ENCODE data around the gene GPSM1.

Gene GPSM1

GRCh38 chr9:136363949-136364748 is 36.8 kb downstream of the GPSM1 start:
- DNase-seq, result no peak

- no peak for DNase-seq
Measured at GRCh38 chr9:136364942-136365774, 37.8 kb downstream of the GPSM1 start.

- no peak for DNase-seq
Measured at GRCh38 chr9:136365775-136366222, 38.5 kb downstream of the GPSM1 start.

GRCh38 chr9:136366826-136367225 is 39.5 kb downstream of the GPSM1 start:
- no peak for DNase-seq

GRCh38 chr9:136367296-136368145 is 40.2 kb downstream of the GPSM1 start:
- no peak for DNase-seq

- no peak for DNase-seq
Measured at GRCh38 chr9:136368190-136368589, 40.9 kb downstream of the GPSM1 start.

- DNase-seq, result no peak
Measured at GRCh38 chr9:136370037-136370436, 42.7 kb downstream of the GPSM1 start.

- DNase-seq, result no peak
Measured at GRCh38 chr9:136370687-136371532, 43.6 kb downstream of the GPSM1 start.

- DNase-seq, result no peak
Measured at GRCh38 chr9:136371533-136371880, 44.2 kb downstream of the GPSM1 start.

GRCh38 chr9:136372006-136372405 is 44.7 kb downstream of the GPSM1 start:
- DNase-seq, result no peak

GRCh38 chr9:136372561-136373299 is 45.4 kb downstream of the GPSM1 start:
- no peak for DNase-seq

GRCh38 chr9:136373300-136374182 is 46.2 kb downstream of the GPSM1 start, which contains the start of gene CARD9:
TSS of gene CARD9 (minus strand) at chr9:136373669. CDS start at chr9:136372078, 1,591 bp downstream.
- DNase-seq, result no peak

- no peak for DNase-seq
Measured at GRCh38 chr9:136374183-136374575, 46.8 kb downstream of the GPSM1 start.

- DNase-seq, result no peak
Measured at GRCh38 chr9:136375096-136375495, 47.8 kb downstream of the GPSM1 start.

GRCh38 chr9:136376457-136376856 is 49.1 kb downstream of the GPSM1 start:
- DNase-seq, result no peak

- DNase-seq, result no peak
Measured at GRCh38 chr9:136377341-136378169, 50.2 kb downstream of the GPSM1 start.

GRCh38 chr9:136378170-136379002 is 51.0 kb downstream of the GPSM1 start:
- DNase-seq, result no peak

- DNase-seq, result no peak
Measured at GRCh38 chr9:136379003-136379287, 51.6 kb downstream of the GPSM1 start.

- DNase-seq, result no peak
Measured at GRCh38 chr9:136379401-136379800, 52.1 kb downstream of the GPSM1 start.

All from stimulated activated CD4-positive, alpha-beta T cell treated with anti-CD3 and anti-CD28 coated beads, Interleukin-12 subunit alpha, Interleukin-12 subunit beta, amount 100 ng/mL, for 4 hours (primary cell).